ENCODE data around the gene SIGLEC1.

SIGLEC1 gene

GRCh38 chr20:3692706-3693294 is 19.6 kb downstream of the SIGLEC1 start:
- TF ChIP-seq, protein P1, sequence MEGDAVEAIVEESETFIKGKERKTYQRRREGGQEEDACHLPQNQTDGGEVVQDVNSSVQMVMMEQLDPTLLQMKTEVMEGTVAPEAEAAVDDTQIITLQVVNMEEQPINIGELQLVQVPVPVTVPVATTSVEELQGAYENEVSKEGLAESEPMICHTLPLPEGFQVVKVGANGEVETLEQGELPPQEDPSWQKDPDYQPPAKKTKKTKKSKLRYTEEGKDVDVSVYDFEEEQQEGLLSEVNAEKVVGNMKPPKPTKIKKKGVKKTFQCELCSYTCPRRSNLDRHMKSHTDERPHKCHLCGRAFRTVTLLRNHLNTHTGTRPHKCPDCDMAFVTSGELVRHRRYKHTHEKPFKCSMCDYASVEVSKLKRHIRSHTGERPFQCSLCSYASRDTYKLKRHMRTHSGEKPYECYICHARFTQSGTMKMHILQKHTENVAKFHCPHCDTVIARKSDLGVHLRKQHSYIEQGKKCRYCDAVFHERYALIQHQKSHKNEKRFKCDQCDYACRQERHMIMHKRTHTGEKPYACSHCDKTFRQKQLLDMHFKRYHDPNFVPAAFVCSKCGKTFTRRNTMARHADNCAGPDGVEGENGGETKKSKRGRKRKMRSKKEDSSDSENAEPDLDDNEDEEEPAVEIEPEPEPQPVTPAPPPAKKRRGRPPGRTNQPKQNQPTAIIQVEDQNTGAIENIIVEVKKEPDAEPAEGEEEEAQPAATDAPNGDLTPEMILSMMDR (IDR thresholded peaks at IDR 0.05; ENCODE audit: insufficient read depth, missing control alignments): no peak
- DNase-seq (ENCODE audit: insufficient read length, low spot score) (no peak), FAIRE-seq (no peak)

- DNase-seq (ENCODE audit: insufficient read length, low spot score) (no peak), FAIRE-seq (no peak)
- TF ChIP-seq, protein P1 (IDR thresholded peaks at IDR 0.05; ENCODE audit: insufficient read depth, missing control alignments): no peak
These were observed 20.5 kb downstream of the SIGLEC1 start for GRCh38 chr20:3691897-3692296.

DNA sequence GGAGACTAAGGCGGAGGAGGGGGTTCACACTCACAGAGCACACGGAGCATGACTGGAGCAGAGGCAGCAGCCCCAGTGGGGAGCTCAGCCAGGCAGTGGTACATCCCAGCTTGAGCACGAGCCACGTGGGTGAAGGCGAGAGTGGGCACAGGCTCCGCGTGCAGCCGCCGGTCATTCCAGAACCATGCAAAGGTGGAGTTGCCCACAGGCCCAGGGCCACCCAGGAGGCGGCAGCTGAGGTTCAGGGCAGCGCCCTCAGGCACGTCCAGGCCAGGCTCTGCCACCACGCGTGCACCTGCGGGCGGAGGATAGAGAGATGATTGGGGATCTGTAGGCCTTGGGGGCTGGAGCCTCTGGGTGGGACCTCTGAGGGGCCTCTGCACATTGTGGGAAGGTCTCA is 21.1 kb downstream of the SIGLEC1 start:
- FAIRE-seq: no peak
- TF ChIP-seq, protein P1 (IDR thresholded peaks at IDR 0.05; ENCODE audit: insufficient read depth, missing control alignments): no peak
- DNase-seq (ENCODE audit: insufficient read length, low spot score): no peak

GRCh38 chr20:3690413-3690812 is 22.0 kb downstream of the SIGLEC1 start:
- FAIRE-seq: no peak
- TF ChIP-seq, protein P1 (IDR thresholded peaks at IDR 0.05; ENCODE audit: insufficient read depth, missing control alignments): no peak

GRCh38 chr20:3689978-3690377 is 22.4 kb downstream of the SIGLEC1 start:
- TF ChIP-seq, protein P1 (IDR thresholded peaks at IDR 0.05; ENCODE audit: insufficient read depth, missing control alignments): no peak
- no peak for FAIRE-seq
- no peak for DNase-seq (ENCODE audit: insufficient read length, low spot score)

More at GRCh38 chr20:3690413-3690812, 22.0 kb downstream of the SIGLEC1 start:
- DNase-seq (ENCODE audit: insufficient read length, low spot score): no peak

DNA sequence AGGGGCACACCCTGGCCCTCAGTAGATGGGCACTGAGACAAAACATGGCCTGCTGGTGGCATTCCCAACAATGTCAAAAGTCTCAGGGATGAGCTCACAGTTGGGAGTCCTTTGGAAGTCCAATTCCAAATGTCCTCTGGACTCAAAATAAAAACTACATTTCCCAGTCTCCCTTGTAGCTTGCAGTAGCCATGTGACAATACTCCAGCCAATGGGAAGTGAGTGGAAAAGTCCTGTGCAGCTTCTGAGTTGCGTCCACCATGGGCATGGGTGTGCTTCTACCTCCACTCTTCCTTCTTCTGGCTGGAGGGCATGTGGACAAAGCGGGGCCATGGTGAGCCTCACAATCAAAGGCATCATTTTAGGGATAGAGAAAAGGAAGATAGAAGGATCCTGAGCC is 24.7 kb downstream of the SIGLEC1 start:
- no peak for DNase-seq (ENCODE audit: insufficient read length, low spot score)
- FAIRE-seq: no peak
- TF ChIP-seq, protein P1 (IDR thresholded peaks at IDR 0.05; ENCODE audit: insufficient read depth, missing control alignments): no peak

DNA sequence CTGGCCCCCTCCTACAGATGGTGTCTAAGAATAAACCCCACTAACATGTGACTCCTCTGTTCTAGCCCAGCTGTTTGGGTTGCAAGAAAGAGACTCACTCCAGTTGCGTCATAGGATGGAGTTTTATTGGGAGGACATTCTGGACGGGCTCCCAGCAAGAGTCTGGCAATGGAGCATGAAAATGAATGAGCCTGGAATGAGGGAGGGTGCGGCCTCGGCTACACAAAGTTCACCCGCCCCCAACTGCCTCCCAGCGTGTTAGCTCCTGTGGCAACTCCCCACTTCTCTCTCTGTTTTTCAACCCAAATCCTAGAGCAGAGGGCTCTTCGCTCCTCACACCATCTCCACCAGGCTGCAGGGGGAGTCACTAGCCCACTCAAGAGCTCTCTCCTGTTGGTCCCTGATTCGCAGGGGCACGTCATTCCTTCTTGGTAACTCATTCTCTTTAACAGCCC is 25.5 kb downstream of the SIGLEC1 start:
- no peak for FAIRE-seq
- DNase-seq (ENCODE audit: insufficient read length, low spot score): no peak
- TF ChIP-seq, protein P1 (IDR thresholded peaks at IDR 0.05; ENCODE audit: insufficient read depth, missing control alignments): no peak

Data from D721Med (cell line).